ENCODE data around the gene ADGRV1. TPM values are rescaled to one million over a fixed set of nuclear protein-coding genes. Genes with fewer than 3 reads are reported as not detected.

ADGRV1 gene
- total RNA-seq, 4 donors from 2014 or later = 0.39 to 1.9 (median 1.00) TPM

DNA sequence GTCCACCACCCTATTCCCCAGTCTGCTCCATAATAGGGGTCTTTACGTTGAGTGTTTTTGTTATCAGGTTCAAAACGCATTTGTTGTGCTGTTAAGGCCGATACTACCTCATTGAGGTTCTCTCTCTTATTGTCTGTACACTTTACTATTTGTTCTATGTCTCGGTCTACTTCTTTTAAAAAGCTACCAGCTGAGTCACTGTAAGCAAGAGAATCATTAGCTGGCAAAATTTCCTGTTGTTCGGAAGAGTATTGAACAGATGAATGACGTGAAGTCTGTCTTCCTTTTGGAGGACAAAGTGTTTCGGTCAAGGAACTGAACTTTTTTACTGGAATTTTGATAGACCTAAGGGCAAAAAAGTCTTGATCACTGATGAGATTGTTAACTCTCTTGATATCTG is 39.5 kb upstream of the ADGRV1 start:
- Histone ChIP-seq H3K27ac (no peak overlapping the region), H3K4me3 (no peak overlapping the region), H3K9me3 (no peaks in the 10 kb centered on the region), H3K4me1 (no peaks in the 10 kb centered on the region), H3K27me3 (no peaks in the 10 kb centered on the region), H3K36me3 (peaks cover 0 to 45% (median 0%) of the 10 kb centered on the region in 3 donors)
- WGBS, 2 donors = 90 to 97% methylated on average over 7 of the region's 7 CpGs
- no peak for DNase-seq (ENCODE audit: low spot score in 2 of 2)
- TF ChIP-seq POLR2A (IDR thresholded peaks at IDR 0.05) = no peak
- TF ChIP-seq EP300 (IDR thresholded peaks at IDR 0.05) = no peak
- TF ChIP-seq, protein P1, sequence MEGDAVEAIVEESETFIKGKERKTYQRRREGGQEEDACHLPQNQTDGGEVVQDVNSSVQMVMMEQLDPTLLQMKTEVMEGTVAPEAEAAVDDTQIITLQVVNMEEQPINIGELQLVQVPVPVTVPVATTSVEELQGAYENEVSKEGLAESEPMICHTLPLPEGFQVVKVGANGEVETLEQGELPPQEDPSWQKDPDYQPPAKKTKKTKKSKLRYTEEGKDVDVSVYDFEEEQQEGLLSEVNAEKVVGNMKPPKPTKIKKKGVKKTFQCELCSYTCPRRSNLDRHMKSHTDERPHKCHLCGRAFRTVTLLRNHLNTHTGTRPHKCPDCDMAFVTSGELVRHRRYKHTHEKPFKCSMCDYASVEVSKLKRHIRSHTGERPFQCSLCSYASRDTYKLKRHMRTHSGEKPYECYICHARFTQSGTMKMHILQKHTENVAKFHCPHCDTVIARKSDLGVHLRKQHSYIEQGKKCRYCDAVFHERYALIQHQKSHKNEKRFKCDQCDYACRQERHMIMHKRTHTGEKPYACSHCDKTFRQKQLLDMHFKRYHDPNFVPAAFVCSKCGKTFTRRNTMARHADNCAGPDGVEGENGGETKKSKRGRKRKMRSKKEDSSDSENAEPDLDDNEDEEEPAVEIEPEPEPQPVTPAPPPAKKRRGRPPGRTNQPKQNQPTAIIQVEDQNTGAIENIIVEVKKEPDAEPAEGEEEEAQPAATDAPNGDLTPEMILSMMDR (IDR thresholded peaks at IDR 0.05) = no peak

DNA sequence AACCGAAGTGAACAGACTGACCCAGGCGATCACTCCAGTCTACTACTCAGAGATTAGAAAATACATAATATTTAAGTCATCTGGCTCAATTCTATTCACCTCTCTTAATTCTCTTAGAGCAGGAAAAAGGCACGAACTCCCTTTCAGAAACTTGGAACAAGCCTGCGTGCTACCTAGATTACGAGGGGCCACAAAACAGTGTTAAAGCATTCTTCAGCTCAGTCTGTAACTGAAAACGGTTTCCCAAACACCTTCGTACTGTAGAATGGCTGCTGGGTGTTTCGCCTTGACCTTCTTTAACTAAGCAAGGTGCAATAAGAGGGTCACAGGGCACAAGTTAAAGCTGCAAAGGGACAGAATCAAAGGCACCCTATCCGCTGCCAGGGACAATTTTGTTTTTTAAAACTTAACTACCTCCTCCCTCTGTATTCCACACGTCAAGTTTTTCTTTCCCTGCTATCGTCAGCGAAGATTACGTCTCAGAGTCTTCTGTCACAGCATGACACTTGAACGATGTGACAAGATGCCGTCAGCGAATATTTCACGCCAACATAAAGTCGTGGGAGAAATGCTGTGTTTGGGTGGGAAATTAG is 29.9 kb upstream of the ADGRV1 start:
- H3K4me3 ChIP-seq = peak overlapping the region; percentile 64 to 92 (median 80)
- peaks cover 0 to 18% (median 0%) of the 10 kb centered on the region in 3 donors for H3K36me3 ChIP-seq
- WGBS, 2 donors = 3 to 5% methylated on average over 18 of the region's 18 CpGs

DNA sequence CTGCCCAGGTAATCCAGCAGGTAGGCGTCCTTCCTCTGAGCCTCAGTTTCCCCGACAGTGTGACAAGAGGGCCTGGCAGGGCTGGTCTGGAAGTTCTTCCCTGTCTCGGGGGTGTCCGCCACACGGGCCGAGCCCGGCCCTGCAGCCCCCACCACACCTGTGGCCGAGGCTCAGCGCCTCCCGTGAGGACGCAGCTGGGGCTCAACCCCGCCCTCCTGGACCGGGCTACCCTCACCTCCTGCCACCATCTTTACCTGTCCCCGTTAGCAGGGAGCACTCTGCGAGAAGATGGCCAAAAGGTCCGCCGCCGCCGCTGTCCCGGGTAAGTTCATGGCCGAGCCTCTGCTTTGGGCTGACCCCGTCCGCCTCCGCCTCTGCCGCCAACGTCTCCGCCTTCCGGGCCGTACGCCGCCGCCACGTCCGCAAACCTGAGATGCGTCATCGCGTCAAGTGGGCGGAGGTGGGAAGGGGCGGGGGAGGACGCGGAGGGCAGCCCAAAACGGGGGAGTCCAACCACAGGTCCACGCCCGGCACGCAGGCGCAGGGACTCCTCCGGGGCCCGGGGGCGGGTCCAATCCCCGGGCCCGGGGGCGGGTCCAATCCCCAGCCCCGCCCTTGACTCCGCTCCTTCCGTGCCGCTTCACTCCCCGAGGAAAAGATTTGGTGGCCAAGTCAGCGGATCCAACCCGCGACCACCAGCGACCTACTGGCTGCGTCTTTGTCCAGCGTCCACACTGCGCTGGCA is 29.2 kb upstream of the ADGRV1 start, which contains the start of gene LYSMD3:
LYSMD3 (minus strand) TSS at position 391 of the 745 bp plus-strand sequence. CDS start 4,295 bp downstream, outside the sequence.
- no peaks in the 10 kb centered on the region for H3K9me3 ChIP-seq
- 0% methylated on average over 32 to 44 of the region's 64 CpGs for whole genome bisulfite sequencing, 2 donors
- DNase-seq (ENCODE audit: low spot score in 2 of 2) = peak; percentile 93
- peak within 1 kb of the TSS; percentile 89 to 98 (median 94) for H3K27ac ChIP-seq
- TF ChIP-seq EP300 (IDR thresholded peaks at IDR 0.05) (peak; percentile 55 to 97), POLR2A (IDR thresholded peaks at IDR 0.05) (peak; percentile 48 to 92)
- TF ChIP-seq, protein P1 (IDR thresholded peaks at IDR 0.05) = no peak
- peak within 1 kb of the TSS; percentile 64 to 92 (median 80) for H3K4me3 ChIP-seq
- no peaks in the 10 kb centered on the region for H3K27me3 ChIP-seq
- peaks cover 0 to 11% (median 0%) of the 10 kb centered on the region in 3 donors for H3K36me3 ChIP-seq
- peaks cover 0 to 37% (median 6%) of the 10 kb centered on the region in 4 donors for H3K4me1 ChIP-seq

More for the DNA sequence above, 29.9 kb upstream of the ADGRV1 start:
- TF ChIP-seq, protein P1 (IDR thresholded peaks at IDR 0.05) = no peak
- TF ChIP-seq EP300 (IDR thresholded peaks at IDR 0.05) = no peak
- TF ChIP-seq POLR2A (IDR thresholded peaks at IDR 0.05) = no peak
- peak in 1 of 2 donors; percentile 11 for DNase-seq (ENCODE audit: low spot score in 2 of 2)
- Histone ChIP-seq H3K27me3 (no peaks in the 10 kb centered on the region), H3K4me1 (peaks cover 0 to 37% (median 6%) of the 10 kb centered on the region in 4 donors), H3K9me3 (no peaks in the 10 kb centered on the region), H3K27ac (peak overlapping the region; percentile 89 to 98 (median 94))

DNA sequence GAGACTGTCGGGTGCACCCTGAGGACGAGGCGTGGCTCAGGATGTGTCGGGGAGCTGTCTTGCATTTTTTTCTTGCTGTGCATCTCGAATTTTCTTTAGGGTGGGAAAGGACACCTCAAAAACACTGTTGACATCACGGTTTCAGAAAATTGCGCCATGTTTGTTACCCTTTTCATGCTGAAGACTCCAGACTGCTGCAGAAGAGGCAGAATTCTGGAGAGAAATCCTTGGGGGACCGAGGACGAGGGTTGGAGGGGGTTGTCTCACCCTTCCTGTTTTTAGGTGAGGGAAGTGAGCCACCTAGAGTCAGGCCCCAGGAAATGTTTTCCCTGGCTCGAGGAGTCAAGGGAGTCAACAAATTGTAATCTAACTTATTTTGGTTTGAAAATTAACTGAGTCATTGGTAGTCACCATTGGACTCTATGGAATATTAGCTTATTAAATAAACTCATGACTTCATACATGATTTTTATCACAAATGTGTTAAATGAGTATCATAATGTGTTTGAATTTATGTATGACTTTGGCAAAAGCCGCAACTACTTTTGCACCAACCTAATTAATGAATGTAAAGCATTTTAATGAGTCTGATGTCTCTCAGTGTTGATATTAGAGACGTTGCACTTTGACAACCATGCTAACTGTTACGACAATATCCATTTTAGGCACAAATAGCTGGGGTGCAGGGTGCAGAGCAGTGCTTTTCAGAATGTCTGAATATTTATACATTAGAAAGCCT is 28.5 kb upstream of the ADGRV1 start:
- Histone ChIP-seq H3K4me3 (peak overlapping the region; percentile 64 to 92 (median 80)), H3K36me3 (peaks cover 0 to 4% (median 0%) of the 10 kb centered on the region in 3 donors), H3K27ac (peak overlapping the region; percentile 89 to 98 (median 94)), H3K27me3 (no peaks in the 10 kb centered on the region), H3K9me3 (no peaks in the 10 kb centered on the region), H3K4me1 (peaks cover 0 to 37% (median 6%) of the 10 kb centered on the region in 4 donors)
- DNase-seq (ENCODE audit: low spot score in 2 of 2) = peak; percentile 23 to 59
- WGBS, 2 donors = 3 to 4% methylated on average over 13 of the region's 13 CpGs
- TF ChIP-seq, protein P1 (IDR thresholded peaks at IDR 0.05) = peak; percentile 61 to 79 (median 73)
- TF ChIP-seq EP300 (IDR thresholded peaks at IDR 0.05) = no peak

Measured in tibial nerve (tissue), 4 donors.